SU-DHL-6 (cell line): Measurements from ENCODE around the gene S1PR2.

ENCODE experiments used
- EZH2phosphoT487 ChIP-seq: fragments of 200-600 bp; sonication (generic), shearing (Covaris generic); conservative IDR thresholded peaks from 2 replicates; pipeline ENCODE4 v1.6.1; 2018; ENCODE audit warnings: mild to moderate bottlenecking, antibody characterized with exemption, low read length, moderate library complexity, mixed read lengths
- TF ChIP-seq, protein P1 (sequence below): fragments of 200-600 bp; sonication (generic); IDR thresholded peaks from one replicate; pipeline ENCODE4 v1.5.1; 2017; ENCODE audit warnings: antibody characterized with exemption, mild to moderate bottlenecking, low read length, moderate library complexity; ENCODE audit not compliant: insufficient read depth, poor library complexity, severe bottlenecking

DNA sequence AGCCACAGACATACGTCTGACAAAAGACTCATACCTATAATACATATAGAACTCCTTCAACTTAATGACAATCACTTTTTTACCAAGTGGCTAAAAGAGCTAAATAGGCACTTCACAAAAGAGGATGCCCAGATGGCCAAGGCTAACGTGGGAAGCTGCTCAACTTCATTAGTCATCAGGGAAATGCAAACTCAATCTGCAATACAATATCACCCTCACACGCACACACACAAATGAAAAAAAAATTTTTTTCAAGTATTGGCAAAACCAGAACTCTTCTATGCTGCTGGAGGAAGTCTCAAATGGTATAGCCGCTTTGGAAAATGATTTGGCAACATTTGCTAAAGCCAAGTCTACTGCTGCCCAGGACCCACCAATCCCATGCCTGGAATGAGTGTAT is 21.8 kb downstream of the S1PR2 start:
- TF ChIP-seq, protein P1, sequence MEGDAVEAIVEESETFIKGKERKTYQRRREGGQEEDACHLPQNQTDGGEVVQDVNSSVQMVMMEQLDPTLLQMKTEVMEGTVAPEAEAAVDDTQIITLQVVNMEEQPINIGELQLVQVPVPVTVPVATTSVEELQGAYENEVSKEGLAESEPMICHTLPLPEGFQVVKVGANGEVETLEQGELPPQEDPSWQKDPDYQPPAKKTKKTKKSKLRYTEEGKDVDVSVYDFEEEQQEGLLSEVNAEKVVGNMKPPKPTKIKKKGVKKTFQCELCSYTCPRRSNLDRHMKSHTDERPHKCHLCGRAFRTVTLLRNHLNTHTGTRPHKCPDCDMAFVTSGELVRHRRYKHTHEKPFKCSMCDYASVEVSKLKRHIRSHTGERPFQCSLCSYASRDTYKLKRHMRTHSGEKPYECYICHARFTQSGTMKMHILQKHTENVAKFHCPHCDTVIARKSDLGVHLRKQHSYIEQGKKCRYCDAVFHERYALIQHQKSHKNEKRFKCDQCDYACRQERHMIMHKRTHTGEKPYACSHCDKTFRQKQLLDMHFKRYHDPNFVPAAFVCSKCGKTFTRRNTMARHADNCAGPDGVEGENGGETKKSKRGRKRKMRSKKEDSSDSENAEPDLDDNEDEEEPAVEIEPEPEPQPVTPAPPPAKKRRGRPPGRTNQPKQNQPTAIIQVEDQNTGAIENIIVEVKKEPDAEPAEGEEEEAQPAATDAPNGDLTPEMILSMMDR: no peak
- no peak for TF ChIP-seq EZH2phosphoT487
